GM12874 (cell line): ENCODE results near the gene S100A3.

Experiments used
- CTCF ChIP-seq: IDR thresholded peaks from 2 replicates; pipeline ENCODE4 v1.5.1; 2011; ENCODE audit warnings: low read depth, mild to moderate bottlenecking, control low read depth, low read length, moderate library complexity; ENCODE audit not compliant: insufficient read depth

Gene S100A3

DNA sequence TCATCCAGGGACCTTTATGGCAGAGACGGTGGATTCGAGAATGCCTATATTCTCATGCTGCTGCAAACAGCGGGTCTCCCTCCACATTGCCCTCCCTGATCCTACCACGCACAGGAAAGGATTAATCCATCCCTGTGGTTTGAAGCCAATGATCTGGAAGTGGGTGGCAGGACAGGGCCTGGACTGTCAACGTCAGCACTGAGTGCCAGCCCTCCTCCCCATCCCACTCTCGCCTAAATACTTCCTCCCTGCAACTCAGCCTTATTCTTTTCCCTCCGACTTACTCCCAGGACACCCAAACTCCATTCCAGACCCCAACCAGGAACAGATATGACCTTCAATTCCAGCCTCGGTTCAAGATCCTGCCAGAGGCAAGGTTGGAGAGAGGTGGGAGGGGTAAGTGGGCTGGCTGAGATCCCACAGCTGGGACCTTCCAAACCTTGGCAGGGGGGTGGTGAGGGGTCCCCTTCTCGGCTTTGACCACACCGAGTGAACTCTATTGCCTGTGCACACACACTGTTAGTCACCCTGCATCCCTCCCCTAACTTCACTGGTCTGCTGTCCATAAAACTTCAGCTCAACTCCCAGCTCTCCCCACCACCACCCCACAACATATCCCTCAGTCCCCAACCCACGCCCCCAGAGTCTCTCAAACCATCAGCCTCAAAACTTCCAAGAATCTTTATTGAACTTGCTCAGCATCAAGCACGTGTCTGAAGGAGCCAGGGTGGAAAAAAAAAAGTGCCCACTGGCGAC, 5.9 kb downstream of the S100A3 start:
- TF ChIP-seq CTCF, result no peak

GRCh38 chr1:153541641-153542590, 7.1 kb downstream of the S100A3 start:
- TF ChIP-seq CTCF, result no peak

GRCh38 chr1:153540394-153541361, 8.4 kb downstream of the S100A3 start, which contains the start of gene S100A5:
S100A5 (minus strand) TSS chr1:153540934; CDS start chr1:153540191, 743 bp downstream.
- no peak for TF ChIP-seq CTCF

GRCh38 chr1:153539395-153540093, 9.5 kb downstream of the S100A3 start:
- no peak for TF ChIP-seq CTCF

DNA sequence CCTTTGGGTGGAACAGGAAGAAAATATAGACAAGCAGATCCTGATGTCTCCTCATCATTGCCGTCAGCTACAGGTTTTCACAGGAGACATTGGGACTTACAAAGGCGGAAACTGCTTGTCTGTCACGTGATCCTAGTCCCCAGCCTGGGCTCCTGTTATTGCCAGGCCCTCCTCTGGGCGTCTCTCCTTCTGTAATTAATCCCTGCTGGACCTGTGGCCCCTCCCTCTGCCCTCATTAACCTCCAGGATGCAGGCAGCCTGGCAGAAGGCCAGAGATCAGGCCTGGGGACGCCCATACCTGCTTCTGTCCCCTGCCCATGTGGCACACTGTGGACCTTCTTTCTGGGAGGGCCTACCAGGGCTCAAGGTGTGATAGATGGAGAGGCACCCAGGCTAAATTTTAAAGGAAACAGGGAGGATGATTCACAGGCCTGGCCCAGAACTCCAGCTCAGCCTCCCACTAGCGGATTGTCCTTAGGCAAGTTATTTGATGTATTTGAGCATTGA, 10.7 kb downstream of the S100A3 start:
- TF ChIP-seq CTCF, result no peak

DNA sequence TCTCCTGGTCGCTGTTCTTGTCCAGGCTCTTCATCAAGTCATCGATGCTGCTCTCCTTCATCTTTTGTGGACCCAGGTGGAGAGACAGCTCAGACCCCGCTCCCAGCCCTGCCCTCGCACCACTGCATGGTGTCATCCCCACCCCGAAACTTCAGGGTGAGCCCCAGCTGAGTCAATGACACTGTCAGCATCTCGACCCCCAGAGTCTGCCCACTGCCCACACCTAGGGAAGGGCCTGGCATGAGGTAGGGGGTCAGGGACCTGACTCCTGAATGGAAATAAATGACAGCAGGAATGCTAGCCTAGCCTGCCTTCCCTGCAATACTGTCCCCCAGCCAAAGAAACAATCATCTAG, 11.7 kb downstream of the S100A3 start:
- TF ChIP-seq CTCF, result no peak
